Keratinocyte (primary cell): ENCODE results near the gene CELF2. TPM values are rescaled to one million over a fixed set of nuclear protein-coding genes. Genes with fewer than 3 reads are reported as not detected.

Experiments
- DNase-seq: peaks from one replicate; pipeline ENCODE4 v3.0.0-alpha.2; 2011; ENCODE audit warnings: low read depth, missing footprints, low spot score
- FAIRE-seq: peaks from 2 replicates; lab custom pipeline; 2011; peaks lifted over from hg19 to GRCh38; lab: Jason Lieb, UNC
- H2AFZ ChIP-seq: 2 replicates; pipeline ENCODE4 v1.6.0; 2012; ENCODE audit warnings: low read length, control low read depth, inconsistent platforms; ENCODE audit not compliant: control insufficient read depth
- H3K27ac ChIP-seq: 2 replicates; pipeline ENCODE4 v1.5.1; 2011; ENCODE audit warnings: low read length; ENCODE audit not compliant: control insufficient read depth, insufficient read depth
- H3K27me3 ChIP-seq: 3 replicates; pipeline ENCODE4 v1.6.0; 2011; ENCODE audit warnings: low read length; ENCODE audit not compliant: control insufficient read depth, insufficient read depth; ENCODE audit errors: extremely low read depth
- H3K36me3 ChIP-seq, 2 experiments: 2 replicates in 1 of 2; 3 replicates in 1 of 2; pipeline ENCODE4 v1.5.1; 2011; ENCODE audit warnings: low read length in 2 of 2, mild to moderate bottlenecking in 1 of 2; ENCODE audit not compliant: control insufficient read depth in 2 of 2, insufficient read depth in 2 of 2; ENCODE audit errors: extremely low read depth in 1 of 2
- H3K4me1 ChIP-seq: 3 replicates; pipeline ENCODE4 v1.5.1; 2011; ENCODE audit warnings: low read length; ENCODE audit not compliant: control insufficient read depth, insufficient read depth; ENCODE audit errors: extremely low read depth
- H3K4me2 ChIP-seq: 3 replicates; pipeline ENCODE4 v1.6.0; 2011; ENCODE audit warnings: low read depth, low read length; ENCODE audit not compliant: control insufficient read depth, insufficient read depth; ENCODE audit errors: extremely low read depth
- H3K4me3 ChIP-seq, 3 experiments: fragments of 200-600 bp in 1 of 3; sonication (generic) in 1 of 3; 2 replicates in 2 of 3; 3 replicates in 1 of 3; pipeline ENCODE4 v1.5.1; 2011 to 2016; ENCODE audit warnings: low read length in 3 of 3, mild to moderate bottlenecking in 3 of 3, control low read depth in 2 of 3, inconsistent platforms in 1 of 3, low read depth in 1 of 3, mixed read lengths in 1 of 3, mixed run types in 1 of 3, moderate library complexity in 1 of 3; ENCODE audit not compliant: control insufficient read depth in 2 of 3, insufficient read depth in 2 of 3; ENCODE audit errors: extremely low read depth in 1 of 3
- H3K79me2 ChIP-seq: 2 replicates; pipeline ENCODE4 v1.6.0; 2012; ENCODE audit warnings: low read length; ENCODE audit not compliant: control insufficient read depth, insufficient read depth
- H3K9ac ChIP-seq: 3 replicates; pipeline ENCODE4 v1.6.0; 2011; ENCODE audit warnings: low read length; ENCODE audit not compliant: control insufficient read depth, insufficient read depth; ENCODE audit errors: extremely low read depth
- H3K9me1 ChIP-seq: 3 replicates; pipeline ENCODE4 v1.6.0; 2011; ENCODE audit warnings: low read length; ENCODE audit not compliant: control insufficient read depth, insufficient read depth; ENCODE audit errors: extremely low read depth
- H3K9me3 ChIP-seq: 2 replicates; pipeline ENCODE4 v1.5.1; 2012; ENCODE audit warnings: low read depth, low read length; ENCODE audit not compliant: control insufficient read depth
- H4K20me1 ChIP-seq: 3 replicates; pipeline ENCODE4 v1.6.0; 2011; ENCODE audit warnings: low read length; ENCODE audit not compliant: control insufficient read depth, insufficient read depth; ENCODE audit errors: extremely low read depth
- EZH2 ChIP-seq: IDR thresholded peaks from one replicate; pipeline ENCODE4 v1.6.1; 2012; ENCODE audit warnings: inconsistent platforms, mild to moderate bottlenecking, low read length, moderate library complexity
- dilution Hi-C: fragments of 300-500 bp; cut with MboI; formaldehyde crosslinking; loops from one replicate; pipeline ENCODE4 v1.7.0; 2020; ENCODE audit warnings: low sequenced_read_pairs; ENCODE audit not compliant: extremely low pct_ligation_motif_present
- polyA plus RNA-seq, 5 experiments: library from polyadenylated mRNA; depleted of rRNA in 3 of 5; stranded (reverse) in 3 of 5; stranded (forward) in 1 of 5; unstranded in 1 of 5; fragments of >200 nt; gene quantifications; 1 replicate in 1 of 5; 2 replicates in 3 of 5; 3 replicates in 1 of 5; pipeline versions ENCODE4 v1.2.1 to v1.2.3, GENCODE V29; 2011 to 2012; ENCODE audit warnings: missing spikeins in 2 of 5, low read depth in 1 of 5, low replicate concordance in 1 of 5
- TF ChIP-seq, protein P1 (sequence below), 3 experiments: IDR thresholded peaks in 1 of 3; conservative IDR thresholded peaks in 1 of 3; optimal IDR thresholded peaks in 1 of 3; 2 replicates in 2 of 3; 3 replicates in 1 of 3; pipeline versions ENCODE3 to v1.5.1; 2011; ENCODE audit warnings: low read length in 3 of 3, mild to moderate bottlenecking in 3 of 3, moderate library complexity in 2 of 3, control low read depth in 1 of 3, inconsistent platforms in 1 of 3; ENCODE audit not compliant: insufficient read depth in 2 of 3; ENCODE audit errors: extremely low read depth in 1 of 3

Gene CELF2
- polyA plus RNA-seq, 1 donor (not counting 4 experiments of a cell fraction or from before 2014, with no cell fraction given): 9.8 TPM

DNA sequence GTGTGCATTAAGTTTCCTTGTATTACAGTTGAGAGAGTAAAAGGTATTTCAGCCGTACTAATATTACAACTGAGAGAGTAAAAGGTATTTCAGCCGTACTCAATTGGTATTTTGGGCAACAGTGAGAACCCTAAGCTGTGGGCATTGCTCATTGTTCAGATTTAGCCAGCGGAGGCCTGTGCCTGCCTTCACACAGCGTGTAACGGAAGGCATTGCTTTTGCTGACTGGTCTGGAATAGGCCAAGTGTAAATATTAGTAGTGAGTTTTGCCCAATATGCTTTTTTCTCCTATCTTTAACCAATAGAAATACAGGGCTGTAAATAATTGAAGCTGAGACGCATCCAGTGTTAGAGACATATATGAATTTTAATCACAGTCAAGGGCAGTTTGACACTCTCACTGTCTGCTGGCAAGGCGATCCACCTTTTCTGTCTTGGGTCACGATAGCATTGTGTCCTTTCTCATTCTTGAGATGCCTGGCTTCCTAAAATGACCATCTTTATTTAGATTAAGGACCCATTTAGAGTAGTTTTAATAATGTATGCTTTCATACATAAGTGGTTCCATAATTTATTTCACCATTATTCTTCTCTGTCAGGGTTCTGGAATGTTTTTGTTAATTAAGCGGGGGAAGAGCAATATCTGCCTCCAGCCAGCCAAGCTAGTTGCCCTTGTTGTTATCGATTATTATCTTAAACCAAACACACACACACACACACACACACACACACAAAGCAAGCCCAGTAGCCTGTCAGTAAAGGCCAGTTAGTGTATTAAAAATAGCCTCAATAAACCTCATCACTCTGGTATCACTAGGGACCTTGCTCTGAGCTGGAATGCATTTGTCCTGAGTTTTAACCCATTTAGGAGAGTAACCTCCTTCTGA is 130.7 kb downstream of the CELF2 start:
- H2AFZ ChIP-seq: no peak overlapping the region
- no peaks in the 10 kb centered on the region for H3K9me3 ChIP-seq
- FAIRE-seq (no peak), DNase-seq (no peak)
- no peak overlapping the region for H3K4me3 ChIP-seq
- H3K79me2 ChIP-seq: no peaks in the 10 kb centered on the region
- no peaks in the 10 kb centered on the region for H3K27me3 ChIP-seq
- no peak for TF ChIP-seq EZH2
- TF ChIP-seq, protein P1, sequence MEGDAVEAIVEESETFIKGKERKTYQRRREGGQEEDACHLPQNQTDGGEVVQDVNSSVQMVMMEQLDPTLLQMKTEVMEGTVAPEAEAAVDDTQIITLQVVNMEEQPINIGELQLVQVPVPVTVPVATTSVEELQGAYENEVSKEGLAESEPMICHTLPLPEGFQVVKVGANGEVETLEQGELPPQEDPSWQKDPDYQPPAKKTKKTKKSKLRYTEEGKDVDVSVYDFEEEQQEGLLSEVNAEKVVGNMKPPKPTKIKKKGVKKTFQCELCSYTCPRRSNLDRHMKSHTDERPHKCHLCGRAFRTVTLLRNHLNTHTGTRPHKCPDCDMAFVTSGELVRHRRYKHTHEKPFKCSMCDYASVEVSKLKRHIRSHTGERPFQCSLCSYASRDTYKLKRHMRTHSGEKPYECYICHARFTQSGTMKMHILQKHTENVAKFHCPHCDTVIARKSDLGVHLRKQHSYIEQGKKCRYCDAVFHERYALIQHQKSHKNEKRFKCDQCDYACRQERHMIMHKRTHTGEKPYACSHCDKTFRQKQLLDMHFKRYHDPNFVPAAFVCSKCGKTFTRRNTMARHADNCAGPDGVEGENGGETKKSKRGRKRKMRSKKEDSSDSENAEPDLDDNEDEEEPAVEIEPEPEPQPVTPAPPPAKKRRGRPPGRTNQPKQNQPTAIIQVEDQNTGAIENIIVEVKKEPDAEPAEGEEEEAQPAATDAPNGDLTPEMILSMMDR (optimal IDR thresholded peaks at IDR 0.05 in 1 of 3, IDR thresholded peaks at IDR 0.05 in 1 of 3, conservative IDR thresholded peaks at IDR 0.05 in 1 of 3; ENCODE audit: extremely low read depth in 1 of 3, insufficient read depth in 2 of 3, low read length in 3 of 3): no peak
- H4K20me1 ChIP-seq: no peaks in the 10 kb centered on the region
- no peak overlapping the region for H3K4me2 ChIP-seq
- H3K9me1 ChIP-seq: no peaks in the 10 kb centered on the region
- no peaks in the 10 kb centered on the region for H3K36me3 ChIP-seq
- no peaks in the 10 kb centered on the region for H3K4me1 ChIP-seq
- H3K27ac ChIP-seq: no peak overlapping the region
- dilution Hi-C loops: no loop called here
- H3K9ac ChIP-seq: no peak overlapping the region

DNA sequence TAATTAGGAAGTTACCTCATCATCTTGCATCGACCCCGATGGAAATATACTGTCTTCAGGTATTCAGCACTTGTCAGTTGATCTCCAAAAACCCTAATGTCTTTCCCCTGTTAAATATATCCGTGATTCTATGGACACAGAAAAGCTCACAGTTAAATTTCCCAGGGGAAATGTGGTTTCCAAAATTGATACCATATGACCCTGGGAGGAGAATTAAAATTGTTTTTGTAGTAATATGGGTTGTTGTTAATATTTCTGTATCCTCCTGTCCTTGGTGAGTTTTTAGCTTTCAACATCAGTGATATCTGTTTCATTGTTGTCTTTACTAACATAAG is 132.1 kb downstream of the CELF2 start:
- no peak overlapping the region for H3K4me3 ChIP-seq
- no peaks in the 10 kb centered on the region for H3K9me3 ChIP-seq
- dilution Hi-C loops: no loop called here
- H3K9ac ChIP-seq: no peak overlapping the region
- H2AFZ ChIP-seq: no peak overlapping the region
- no peaks in the 10 kb centered on the region for H3K27me3 ChIP-seq
- H3K4me2 ChIP-seq: no peak overlapping the region
- DNase-seq (no peak), FAIRE-seq (no peak)
- no peaks in the 10 kb centered on the region for H3K79me2 ChIP-seq
- no peaks in the 10 kb centered on the region for H3K36me3 ChIP-seq
- no peaks in the 10 kb centered on the region for H3K9me1 ChIP-seq
- no peaks in the 10 kb centered on the region for H3K4me1 ChIP-seq
- no peak overlapping the region for H3K27ac ChIP-seq
- no peaks in the 10 kb centered on the region for H4K20me1 ChIP-seq
- TF ChIP-seq, protein P1 (optimal IDR thresholded peaks at IDR 0.05 in 1 of 3, IDR thresholded peaks at IDR 0.05 in 1 of 3, conservative IDR thresholded peaks at IDR 0.05 in 1 of 3; ENCODE audit: extremely low read depth in 1 of 3, insufficient read depth in 2 of 3, low read length in 3 of 3): no peak
- TF ChIP-seq EZH2: no peak
